ENCODE measurements around the gene CEP250.
A peak's percentile ranks its signal among the peaks of the same experiment; 100 is the strongest.
"Not testable (repeated sequence)": the region's sequence is repeated elsewhere in the genome, so short reads cannot be mapped to it uniquely, and the experiment has no call there.

Gene CEP250

GRCh38 chr20:35529552-35529951, 74.2 kb downstream of the CEP250 start, which contains the start of gene C20orf173:
Gene C20orf173 (minus strand): TSS chr20:35529652. CDS start chr20:35529373, 279 bp downstream.
- DNase-seq (ENCODE audit: low spot score): no peak

- peak; percentile 41 for DNase-seq (ENCODE audit: low spot score)
Observed at GRCh38 chr20:35539756-35540212, 84.4 kb downstream of the CEP250 start.

- DNase-seq (ENCODE audit: low spot score): no peak
Observed at GRCh38 chr20:35541118-35541782, 85.9 kb downstream of the CEP250 start.

- DNase-seq (ENCODE audit: low spot score): peak; percentile 96
Observed at GRCh38 chr20:35541783-35542662, 86.6 kb downstream of the CEP250 start, which contains the start of gene ERGIC3. Gene ERGIC3 (plus strand): TSS chr20:35542078. CDS start chr20:35542098, 20 bp downstream.

- no peak for DNase-seq (ENCODE audit: low spot score)
Observed at GRCh38 chr20:35542990-35543389, 87.6 kb downstream of the CEP250 start.

GRCh38 chr20:35544436-35544835, 89.0 kb downstream of the CEP250 start:
- no peak for DNase-seq (ENCODE audit: low spot score)

- peak; percentile 81 for DNase-seq (ENCODE audit: low spot score)
Observed at GRCh38 chr20:35544941-35545340, 89.5 kb downstream of the CEP250 start.

GRCh38 chr20:35546127-35546526, 90.7 kb downstream of the CEP250 start:
- no peak for DNase-seq (ENCODE audit: low spot score)

- no peak for DNase-seq (ENCODE audit: low spot score)
Observed at GRCh38 chr20:35547329-35547728, 91.9 kb downstream of the CEP250 start.

GRCh38 chr20:35551503-35551902, 96.1 kb downstream of the CEP250 start:
- DNase-seq (ENCODE audit: low spot score): no peak

GRCh38 chr20:35552914-35553313, 97.5 kb downstream of the CEP250 start:
- no peak for DNase-seq (ENCODE audit: low spot score)

- not testable (repeated sequence) for DNase-seq (ENCODE audit: low spot score)
Observed at GRCh38 chr20:35555461-35555860, 100.1 kb downstream of the CEP250 start.

GRCh38 chr20:35555951-35556645, 100.7 kb downstream of the CEP250 start:
- no peak for DNase-seq (ENCODE audit: low spot score)

GRCh38 chr20:35556871-35557270, 101.5 kb downstream of the CEP250 start:
- DNase-seq (ENCODE audit: low spot score): no peak

- DNase-seq (ENCODE audit: low spot score): no peak
Observed at GRCh38 chr20:35558451-35558850, 103.1 kb downstream of the CEP250 start.

- no peak for DNase-seq (ENCODE audit: low spot score)
Observed at GRCh38 chr20:35559042-35559693, 103.8 kb downstream of the CEP250 start.

GRCh38 chr20:35560105-35560511, 104.7 kb downstream of the CEP250 start:
- DNase-seq (ENCODE audit: low spot score): no peak

- DNase-seq (ENCODE audit: low spot score): no peak
Observed at GRCh38 chr20:35560541-35560940, 105.1 kb downstream of the CEP250 start.

- peak; percentile 78 for DNase-seq (ENCODE audit: low spot score)
Observed at GRCh38 chr20:35561268-35561667, 105.9 kb downstream of the CEP250 start.

- no peak for DNase-seq (ENCODE audit: low spot score)
Observed at GRCh38 chr20:35561671-35562070, 106.3 kb downstream of the CEP250 start.

- DNase-seq (ENCODE audit: low spot score): no peak
Observed at GRCh38 chr20:35562541-35563110, 107.2 kb downstream of the CEP250 start.
